NCI-H82 (cell line): Measurements from ENCODE around the gene TTC7B.

Source experiments
- DNase-seq: peaks from one replicate; lab custom pipeline; 2025; lab: John Stamatoyannopoulos, UW

Gene TTC7B

DNA sequence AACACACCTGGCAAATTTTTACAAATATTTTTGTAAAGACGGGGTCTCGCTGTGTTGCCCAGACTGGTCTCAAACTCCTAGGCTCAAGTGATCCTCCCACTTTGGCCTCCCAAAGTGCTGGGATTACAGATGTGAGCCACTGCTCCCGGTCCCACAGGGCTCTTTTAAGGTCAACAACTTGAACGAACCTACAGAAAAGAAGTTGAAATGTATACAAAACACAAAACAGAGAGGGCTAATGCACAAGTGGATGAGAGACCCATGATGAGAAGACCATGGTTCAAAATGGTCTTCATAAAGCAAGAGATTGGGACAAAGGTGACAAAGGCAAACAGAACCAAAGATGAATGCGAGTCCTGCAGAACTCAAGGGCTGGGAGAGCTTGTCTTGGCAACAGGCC is 328.0 kb downstream of the TTC7B start:
- DNase-seq, result no peak

GRCh38 chr14:90487462-90487861 is 328.8 kb downstream of the TTC7B start:
- no peak for DNase-seq

GRCh38 chr14:90487031-90487430 is 329.2 kb downstream of the TTC7B start:
- peak; percentile 90 for DNase-seq

DNA sequence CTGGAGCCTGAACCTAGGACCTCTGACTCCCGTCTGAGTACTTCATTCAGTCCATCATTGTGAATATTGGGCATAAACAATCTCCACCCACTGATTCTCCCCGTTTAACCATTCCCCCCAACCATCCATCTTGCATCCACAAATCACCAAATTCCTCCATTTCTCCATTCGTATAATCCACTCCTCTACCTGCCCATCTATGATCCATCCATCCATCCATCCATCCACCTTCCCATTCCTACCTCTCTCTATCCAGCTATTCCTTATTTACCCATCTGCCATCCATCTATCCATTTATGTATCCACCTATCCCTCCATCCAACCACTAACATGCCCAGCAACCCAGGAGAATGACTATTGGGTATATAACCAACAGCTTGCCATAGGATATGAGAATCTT is 331.9 kb downstream of the TTC7B start:
- no peak for DNase-seq

- DNase-seq, result no peak
Observed at GRCh38 chr14:90483571-90483974, 332.7 kb downstream of the TTC7B start.

GRCh38 chr14:90483117-90483516 is 333.1 kb downstream of the TTC7B start:
- DNase-seq, result no peak

DNA sequence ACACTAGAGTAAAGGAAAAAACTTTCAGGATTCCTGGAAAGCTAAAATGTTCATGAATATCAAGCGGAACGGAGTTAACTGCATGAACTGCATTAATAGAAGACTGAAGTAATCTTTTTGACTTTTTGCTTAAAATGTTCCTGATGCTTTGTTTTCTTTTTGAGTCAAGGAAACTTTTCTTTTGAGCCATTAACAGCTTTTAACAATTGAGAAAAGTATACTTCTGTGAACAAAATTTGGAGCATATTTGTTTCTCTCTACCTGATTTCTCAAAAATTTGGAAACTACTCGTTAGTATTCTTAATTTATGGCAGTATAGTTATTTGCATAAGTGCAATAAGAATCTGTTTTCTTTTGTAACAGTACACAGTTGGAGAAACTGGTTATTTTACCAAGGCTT is 340.9 kb downstream of the TTC7B start:
- DNase-seq, result no peak
